NOMO-1 treated with DMSO at 0.1 percent for 48 hours (cell line): ENCODE measurements around the gene BOC.

Experiments
- DNase-seq: peaks from one replicate; lab custom pipeline; 2025; ENCODE audit not compliant: unreplicated experiment; lab: John Stamatoyannopoulos, UW

BOC gene

GRCh38 chr3:113285226-113285625, 73.9 kb downstream of the BOC start:
- DNase-seq, result no peak

- no peak for DNase-seq
These were observed 74.4 kb downstream of the BOC start for GRCh38 chr3:113285741-113286140.

GRCh38 chr3:113286524-113286923, 75.2 kb downstream of the BOC start:
- no peak for DNase-seq

GRCh38 chr3:113287111-113287802, 75.9 kb downstream of the BOC start:
- DNase-seq, result no peak

GRCh38 chr3:113287803-113288648, 76.7 kb downstream of the BOC start:
- peak; percentile 22 for DNase-seq

- no peak for DNase-seq
These were observed 77.5 kb downstream of the BOC start for GRCh38 chr3:113288881-113289280.

- no peak for DNase-seq
These were observed 80.2 kb downstream of the BOC start for GRCh38 chr3:113291572-113291971.

- no peak for DNase-seq
These were observed 81.6 kb downstream of the BOC start for GRCh38 chr3:113292933-113293332.

- no peak for DNase-seq
These were observed 82.0 kb downstream of the BOC start for GRCh38 chr3:113293348-113293747.

- DNase-seq, result no peak
These were observed 84.1 kb downstream of the BOC start for GRCh38 chr3:113295463-113295862.

- no peak for DNase-seq
These were observed 85.9 kb downstream of the BOC start for GRCh38 chr3:113297287-113297686.

GRCh38 chr3:113297841-113298240, 86.5 kb downstream of the BOC start:
- no peak for DNase-seq

- no peak for DNase-seq
These were observed 89.2 kb downstream of the BOC start for GRCh38 chr3:113300596-113300995.

GRCh38 chr3:113304102-113304501, 92.7 kb downstream of the BOC start:
- no peak for DNase-seq

- DNase-seq, result no peak
These were observed 93.6 kb downstream of the BOC start for GRCh38 chr3:113304856-113305540.

GRCh38 chr3:113310960-113311359, 99.6 kb downstream of the BOC start:
- DNase-seq, result no peak

- DNase-seq, result no peak
These were observed 101.1 kb downstream of the BOC start for GRCh38 chr3:113312416-113312815.

GRCh38 chr3:113314923-113315322, 103.6 kb downstream of the BOC start:
- DNase-seq, result no peak

GRCh38 chr3:113329757-113330156, 118.4 kb downstream of the BOC start:
- DNase-seq, result no peak

- DNase-seq, result no peak
These were observed 119.4 kb downstream of the BOC start for GRCh38 chr3:113330742-113331141.

GRCh38 chr3:113331187-113331586, 119.8 kb downstream of the BOC start:
- DNase-seq, result no peak
